22Rv1 (cell line): Measurements from ENCODE around the gene NRROS.
"Not testable (repeated sequence)": the region's sequence is repeated elsewhere in the genome, so short reads cannot be mapped to it uniquely, and the experiment has no call there.

Experiments used
- H3K27ac ChIP-seq: fragments of 450-650 bp; 2 replicates; pipeline ENCODE4 v1.5.1; 2017
- CTCF ChIP-seq: fragments of 450-650 bp; IDR thresholded peaks from 2 replicates; pipeline ENCODE4 v1.5.1; 2017; ENCODE audit warnings: mild to moderate bottlenecking
- ZFX ChIP-seq: fragments of 450-650 bp; IDR thresholded peaks from 2 replicates; pipeline ENCODE4 v1.6.1; 2017; ENCODE audit warnings: antibody characterized with exemption, borderline replicate concordance

Gene NRROS

DNA sequence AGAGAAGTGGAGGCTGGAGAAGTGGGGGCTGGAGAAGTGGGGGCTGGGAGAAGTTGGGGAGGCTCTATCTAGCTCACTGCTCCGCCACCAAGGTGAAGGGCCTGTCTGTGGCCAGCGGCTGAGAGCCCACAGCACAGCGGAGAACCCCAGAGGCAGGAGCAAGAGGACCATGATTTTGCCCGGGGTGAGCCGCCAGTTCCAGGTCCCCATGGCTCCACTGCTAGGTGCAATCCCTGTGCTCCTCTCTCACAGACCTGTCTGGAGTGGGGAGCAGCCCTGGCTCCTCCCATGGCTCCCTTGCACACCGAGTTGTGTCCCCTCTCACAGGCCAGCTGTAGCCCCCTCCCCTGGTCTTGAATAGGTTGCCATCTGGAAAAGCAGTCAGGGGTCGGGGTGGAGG is 4.7 kb upstream of the NRROS start:
- no peak overlapping the region for H3K27ac ChIP-seq
- TF ChIP-seq ZFX (no peak), CTCF (no peak)

GRCh38 chr3:196636369-196637349 is 2.8 kb upstream of the NRROS start:
- TF ChIP-seq ZFX (no peak), CTCF (no peak)
- no peak overlapping the region for H3K27ac ChIP-seq

DNA sequence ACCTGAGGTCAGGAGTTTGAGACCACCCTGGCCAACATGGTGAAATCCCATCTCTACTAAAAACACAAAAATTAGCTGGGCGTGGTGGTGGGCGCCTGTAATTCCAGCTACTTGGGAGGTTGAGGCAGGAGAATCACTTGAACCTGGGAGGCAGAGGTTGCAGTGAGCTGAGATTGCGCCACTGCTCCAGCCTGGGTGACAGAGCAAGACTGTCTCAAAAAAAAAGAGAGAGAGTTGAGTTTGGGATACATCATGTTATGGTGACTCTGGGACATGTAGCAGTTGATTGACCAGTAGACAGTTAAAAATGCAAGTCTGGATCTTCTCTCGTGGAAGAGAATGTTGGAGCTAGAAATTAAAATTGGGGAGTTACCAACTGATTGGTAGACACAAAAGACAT is 1.6 kb upstream of the NRROS start:
- H3K27ac ChIP-seq = not testable (repeated sequence)

- TF ChIP-seq CTCF = no peak
- no peak for TF ChIP-seq ZFX
- H3K27ac ChIP-seq = no peak overlapping the region
These were observed 522 bp upstream of the NRROS start for GRCh38 chr3:196638861-196639482.

DNA sequence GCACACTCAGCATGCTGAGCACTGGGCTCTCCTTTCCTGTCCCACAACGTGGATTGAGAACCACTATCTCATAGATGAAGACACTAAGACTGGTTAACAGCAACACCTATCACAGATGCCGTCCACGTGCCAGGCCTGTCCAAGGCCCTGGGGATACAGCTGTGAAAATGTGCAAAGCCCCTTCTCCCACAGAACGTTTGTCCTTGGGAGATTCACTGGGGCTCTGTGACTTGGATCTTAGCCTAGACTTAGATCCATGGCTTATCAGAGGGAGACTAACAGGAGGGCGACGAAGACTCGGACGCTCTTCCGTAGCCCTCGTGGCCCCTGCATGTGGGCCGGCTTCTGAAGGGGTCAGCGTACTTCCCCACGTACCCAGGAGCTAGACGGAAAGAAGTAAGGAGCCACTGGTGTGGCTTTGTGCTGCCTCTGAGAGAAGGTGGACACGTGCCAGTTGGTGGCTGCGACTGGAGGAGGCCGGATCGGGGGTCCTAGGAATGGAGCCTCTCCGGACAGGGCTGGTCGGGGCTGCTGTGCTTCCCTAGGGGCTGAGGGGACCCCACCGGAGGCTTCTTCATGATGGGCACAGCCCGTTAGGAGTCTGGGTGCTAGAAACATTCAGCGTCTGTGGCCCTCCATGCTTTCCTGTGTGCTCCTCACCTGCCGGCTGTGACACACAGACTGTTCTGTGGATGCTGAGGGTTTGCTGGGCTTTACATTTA is 964 bp downstream of the NRROS start:
- TF ChIP-seq CTCF = no peak
- no peak for TF ChIP-seq ZFX
- no peak overlapping the region for H3K27ac ChIP-seq

GRCh38 chr3:196641333-196642054 is 2.0 kb downstream of the NRROS start:
- no peak for TF ChIP-seq ZFX
- TF ChIP-seq CTCF = no peak
- no peak overlapping the region for H3K27ac ChIP-seq

DNA sequence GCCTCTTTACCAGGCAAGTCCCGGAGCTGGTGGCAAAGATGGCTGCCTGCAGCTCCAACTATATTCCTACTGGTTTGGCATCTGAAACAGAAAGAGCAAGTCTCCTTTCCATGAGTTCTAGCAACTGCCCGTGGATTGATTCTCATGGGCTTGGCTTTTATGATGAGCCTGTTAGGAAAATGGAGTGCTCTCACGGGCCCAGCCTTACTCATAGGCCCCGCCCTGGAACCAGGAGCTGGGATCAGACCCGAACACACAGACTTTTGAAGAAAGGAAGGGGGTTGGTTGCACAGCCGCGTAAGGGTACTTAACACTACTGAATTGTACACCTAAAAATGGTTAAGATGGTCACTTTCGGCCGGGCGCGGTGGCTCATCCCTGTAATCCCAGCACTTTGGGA is 2.9 kb downstream of the NRROS start:
- H3K27ac ChIP-seq = no peak overlapping the region
- TF ChIP-seq CTCF (no peak), ZFX (no peak)
